Nephron (organoid): ENCODE results near the gene ENPP6.

Source experiments
- H3K27ac Mint-ChIP-seq, 3 experiments: 2 replicates each; pipeline ENCODE4 v1.8.0; 2020; ENCODE audit warnings: mixed read lengths in 3 of 3, mild to moderate bottlenecking in 2 of 3, moderate library complexity in 1 of 3
- H3K27me3 Mint-ChIP-seq: 2 replicates; pipeline ENCODE4 v1.8.0; 2021; ENCODE audit warnings: low read depth, mild to moderate bottlenecking, moderate library complexity, mixed read lengths
- H3K36me3 Mint-ChIP-seq: 2 replicates; pipeline ENCODE4 v1.8.0; 2020; ENCODE audit warnings: low read depth, mixed read lengths
- H3K4me1 Mint-ChIP-seq: 2 replicates; pipeline ENCODE4 v1.8.0; 2020; ENCODE audit warnings: mixed read lengths
- H3K4me3 Mint-ChIP-seq, 3 experiments: 2 replicates each; pipeline ENCODE4 v1.8.0; 2020; ENCODE audit warnings: mild to moderate bottlenecking in 3 of 3, mixed read lengths in 3 of 3, moderate library complexity in 2 of 3
- H3K9me3 Mint-ChIP-seq: 2 replicates; pipeline ENCODE4 v1.8.0; 2020; ENCODE audit warnings: mixed read lengths
- CTCF ChIP-seq, 3 experiments: fragments of 200-600 bp; sonication (generic); IDR thresholded peaks; one replicate each; pipeline ENCODE4 v1.5.0; 2021; ENCODE audit warnings: antibody characterized with exemption in 3 of 3; ENCODE audit not compliant: unreplicated experiment in 3 of 3

ENPP6 gene

GRCh38 chr4:184262901-184263300 lies 45.2 kb upstream of the ENPP6 start:
- no peaks in the 10 kb centered on the region for H3K36me3 Mint-ChIP-seq

GRCh38 chr4:184261246-184261645 lies 43.6 kb upstream of the ENPP6 start:
- Mint-ChIP-seq H3K9me3 (no peaks in the 10 kb centered on the region), H3K27ac (no peak overlapping the region)
- TF ChIP-seq CTCF (IDR thresholded peaks at IDR 0.05; ENCODE audit: unreplicated experiment in 3 of 3), result no peak

More at GRCh38 chr4:184262901-184263300, 45.2 kb upstream of the ENPP6 start:
- peaks cover 5% of the 10 kb centered on the region for H3K27me3 Mint-ChIP-seq
- no peak for TF ChIP-seq CTCF (IDR thresholded peaks at IDR 0.05; ENCODE audit: unreplicated experiment in 3 of 3)
- no peaks in the 10 kb centered on the region for H3K9me3 Mint-ChIP-seq
- no peak overlapping the region for H3K4me3 Mint-ChIP-seq
- H3K27ac Mint-ChIP-seq, result no peak overlapping the region
- peaks cover 5% of the 10 kb centered on the region for H3K4me1 Mint-ChIP-seq

GRCh38 chr4:184259866-184260265 lies 42.2 kb upstream of the ENPP6 start:
- Mint-ChIP-seq H3K4me1 (peaks cover 5% of the 10 kb centered on the region), H3K27me3 (no peaks in the 10 kb centered on the region), H3K36me3 (no peaks in the 10 kb centered on the region), H3K27ac (no peak overlapping the region), H3K4me3 (no peak overlapping the region), H3K9me3 (no peaks in the 10 kb centered on the region)
- TF ChIP-seq CTCF (IDR thresholded peaks at IDR 0.05; ENCODE audit: unreplicated experiment in 3 of 3), result no peak

More at GRCh38 chr4:184261246-184261645, 43.6 kb upstream of the ENPP6 start:
- Mint-ChIP-seq H3K4me3 (no peak overlapping the region), H3K4me1 (peaks cover 5% of the 10 kb centered on the region), H3K27me3 (peaks cover 5% of the 10 kb centered on the region), H3K36me3 (no peaks in the 10 kb centered on the region)

- no peak for TF ChIP-seq CTCF (IDR thresholded peaks at IDR 0.05; ENCODE audit: unreplicated experiment in 3 of 3)
- no peaks in the 10 kb centered on the region for H3K36me3 Mint-ChIP-seq
- no peak overlapping the region for H3K4me3 Mint-ChIP-seq
- peaks cover 2% of the 10 kb centered on the region for H3K4me1 Mint-ChIP-seq
- H3K27me3 Mint-ChIP-seq, result peaks cover 4% of the 10 kb centered on the region
- no peak overlapping the region for H3K27ac Mint-ChIP-seq
- H3K9me3 Mint-ChIP-seq, result no peaks in the 10 kb centered on the region
Observed at GRCh38 chr4:184259081-184259480, 41.4 kb upstream of the ENPP6 start.

- Mint-ChIP-seq H3K27ac (no peak overlapping the region), H3K4me1 (no peaks in the 10 kb centered on the region), H3K27me3 (peaks cover 4% of the 10 kb centered on the region), H3K4me3 (no peak overlapping the region), H3K36me3 (no peaks in the 10 kb centered on the region), H3K9me3 (peaks cover 2% of the 10 kb centered on the region)
- no peak for TF ChIP-seq CTCF (IDR thresholded peaks at IDR 0.05; ENCODE audit: unreplicated experiment in 3 of 3)
Observed at GRCh38 chr4:184255871-184256642, 38.4 kb upstream of the ENPP6 start.

- H3K27me3 Mint-ChIP-seq, result peaks cover 4% of the 10 kb centered on the region
- peaks cover 2% of the 10 kb centered on the region for H3K9me3 Mint-ChIP-seq
- no peak for TF ChIP-seq CTCF (IDR thresholded peaks at IDR 0.05; ENCODE audit: unreplicated experiment in 3 of 3)
- no peaks in the 10 kb centered on the region for H3K36me3 Mint-ChIP-seq
- no peak overlapping the region for H3K27ac Mint-ChIP-seq
- no peaks in the 10 kb centered on the region for H3K4me1 Mint-ChIP-seq
- no peak overlapping the region for H3K4me3 Mint-ChIP-seq
Observed at GRCh38 chr4:184255361-184255760, 37.7 kb upstream of the ENPP6 start.
